ENCODE data around the gene SPATC1L. TPM values are rescaled to one million over a fixed set of nuclear protein-coding genes. Genes with fewer than 3 reads are reported as not detected.
A peak's percentile ranks its signal among the peaks of the same experiment; 100 is the strongest.

Gene SPATC1L
- total RNA-seq, 1 donor from 2014 or later = 5.9 TPM

DNA sequence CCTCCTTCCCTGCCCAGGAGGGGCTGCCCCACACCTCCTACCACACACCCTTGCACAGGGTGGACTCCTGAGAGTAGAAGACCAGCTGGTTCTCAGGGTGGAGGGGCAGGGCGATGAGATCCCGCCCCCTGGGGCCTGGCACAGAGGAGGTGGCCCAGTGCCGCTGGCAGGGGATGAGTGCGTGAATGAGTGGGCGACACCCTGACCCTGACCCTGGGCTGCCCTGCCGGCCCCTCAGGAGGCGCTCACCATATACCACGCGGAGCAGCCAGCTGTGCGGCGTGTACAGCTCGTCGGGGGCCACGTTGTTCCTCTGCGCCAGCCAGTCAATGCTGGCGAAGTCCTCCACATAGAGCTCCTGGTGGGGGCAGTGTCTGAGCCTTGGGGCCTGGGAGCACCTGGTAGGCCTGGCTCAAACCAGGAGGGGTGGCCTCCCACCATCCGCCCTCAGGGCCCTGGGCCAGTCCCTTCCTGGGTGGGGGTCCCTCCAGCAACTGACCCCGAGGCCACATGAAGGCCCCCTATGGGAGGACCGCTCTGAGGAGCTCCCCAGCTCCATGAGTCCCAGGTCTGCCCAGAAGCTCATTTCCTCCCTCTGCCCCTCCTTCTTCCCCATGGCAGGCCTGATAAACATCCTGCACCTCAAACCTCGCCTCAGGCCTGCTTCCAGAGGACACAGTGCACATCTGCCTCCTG is 31.3 kb upstream of the SPATC1L start:
- peak; percentile 83 for DNase-seq (ENCODE audit: low spot score)

GRCh38 chr21:46214478-46215340 is 30.4 kb upstream of the SPATC1L start:
- DNase-seq (ENCODE audit: low spot score) = peak; percentile 81

- peak; percentile 83 for DNase-seq (ENCODE audit: low spot score)
These were observed 29.5 kb upstream of the SPATC1L start for GRCh38 chr21:46213620-46214286.

- DNase-seq (ENCODE audit: low spot score) = peak; percentile 73
These were observed 28.6 kb upstream of the SPATC1L start for GRCh38 chr21:46212721-46213484.

GRCh38 chr21:46211786-46212720 is 27.8 kb upstream of the SPATC1L start:
- peak; percentile 68 for DNase-seq (ENCODE audit: low spot score)

DNA sequence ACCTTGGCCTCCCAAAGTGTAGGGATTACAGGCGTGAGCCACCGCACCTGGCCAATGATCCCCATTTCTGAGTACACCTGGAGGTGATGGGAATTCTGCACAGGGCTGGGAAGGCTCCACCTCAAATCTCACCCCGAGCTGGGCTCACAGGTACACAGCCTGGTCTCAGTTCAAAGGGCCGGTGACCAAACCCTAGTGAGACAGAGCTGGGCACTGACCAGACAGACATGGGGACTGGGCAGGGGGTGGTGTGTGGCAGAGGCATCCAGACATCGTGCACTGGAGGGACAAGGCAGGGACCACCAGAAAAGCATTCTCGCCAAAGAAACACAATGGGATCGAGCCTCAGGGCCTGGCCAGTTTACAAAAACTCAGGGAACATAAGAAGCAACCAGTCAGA is 27.1 kb upstream of the SPATC1L start:
- peak; percentile 64 for DNase-seq (ENCODE audit: low spot score)

- DNase-seq (ENCODE audit: low spot score) = peak; percentile 65
These were observed 26.3 kb upstream of the SPATC1L start for GRCh38 chr21:46210378-46211136.

DNA sequence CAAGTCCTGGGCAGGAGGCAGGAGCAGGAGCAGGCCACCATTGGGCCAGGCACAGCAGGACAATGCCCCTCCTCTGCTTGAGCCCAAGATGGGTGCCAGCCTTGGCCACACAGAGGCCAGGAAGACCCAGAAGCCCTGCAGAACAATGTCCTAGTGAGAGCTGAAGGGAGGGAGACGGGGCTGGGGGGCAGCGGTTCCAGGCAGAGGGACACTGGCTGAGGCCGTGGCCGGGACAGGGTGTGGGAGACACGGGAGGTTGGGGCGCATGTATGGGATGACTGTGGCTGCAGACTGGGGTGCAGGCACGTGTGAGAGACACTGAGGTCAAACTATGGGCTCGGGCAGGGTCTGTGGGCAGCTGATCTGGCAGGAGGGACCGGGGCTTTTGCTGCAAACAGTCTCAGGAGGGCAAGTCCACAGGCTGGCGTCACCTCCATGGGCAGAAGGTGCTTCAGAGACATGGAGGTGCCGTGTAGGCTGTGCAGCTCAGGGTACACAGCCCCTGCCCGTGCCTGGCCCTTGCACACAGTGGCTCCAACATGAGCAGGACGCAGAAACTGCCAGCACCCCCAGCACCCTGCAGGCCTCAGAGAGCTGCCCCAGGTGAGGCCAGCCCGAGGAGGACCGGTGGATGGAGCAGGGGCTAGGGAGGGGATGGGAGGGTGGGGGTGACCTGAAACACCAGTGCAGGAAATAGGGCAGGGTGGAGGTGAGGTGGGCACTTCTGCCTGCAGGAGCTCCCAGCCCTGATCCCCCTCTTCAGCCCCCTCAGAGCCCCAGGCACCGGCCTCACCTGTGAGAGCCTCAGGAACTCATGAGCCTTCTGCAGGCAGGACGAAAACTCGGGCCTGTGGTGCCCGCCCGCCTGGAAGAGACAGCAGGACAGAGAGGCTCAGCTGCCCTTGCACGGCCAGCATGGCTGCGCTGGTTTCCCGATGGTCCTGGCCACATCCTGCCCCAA is 24.8 kb upstream of the SPATC1L start:
- DNase-seq (ENCODE audit: low spot score) = peak; percentile 76

DNA sequence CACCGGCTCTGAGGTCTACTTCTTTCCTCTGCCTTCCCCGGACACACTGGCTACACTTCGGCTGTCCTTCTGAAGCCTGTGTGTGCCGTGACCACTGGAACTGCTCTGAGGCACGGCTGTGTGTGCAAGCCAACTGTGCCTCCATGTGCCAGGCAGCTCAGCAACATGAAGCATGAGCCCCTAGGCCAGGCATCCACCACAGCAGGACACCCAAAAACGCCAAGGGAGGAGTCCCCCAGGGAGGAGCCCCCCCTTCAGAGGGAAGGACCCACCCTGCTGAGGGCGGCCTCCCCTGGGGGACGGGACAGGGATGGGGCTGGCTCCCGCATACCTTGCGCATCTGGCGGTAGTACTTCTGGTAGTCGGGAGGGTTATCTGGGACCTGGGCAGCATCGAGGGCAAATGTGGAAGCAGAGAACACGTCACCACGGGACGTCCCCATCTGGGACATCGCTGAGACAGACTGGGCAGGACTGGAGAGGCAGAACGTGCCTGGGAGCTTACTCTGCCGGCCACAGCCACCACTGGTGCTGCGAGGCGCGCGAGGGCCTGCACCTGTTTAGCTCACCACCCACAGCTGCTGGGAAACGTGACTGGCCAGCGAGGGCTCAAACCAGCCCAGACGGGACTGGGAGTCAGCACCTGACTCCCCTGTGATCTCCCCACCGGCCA is 23.8 kb upstream of the SPATC1L start:
- no peak for DNase-seq (ENCODE audit: low spot score)

DNA sequence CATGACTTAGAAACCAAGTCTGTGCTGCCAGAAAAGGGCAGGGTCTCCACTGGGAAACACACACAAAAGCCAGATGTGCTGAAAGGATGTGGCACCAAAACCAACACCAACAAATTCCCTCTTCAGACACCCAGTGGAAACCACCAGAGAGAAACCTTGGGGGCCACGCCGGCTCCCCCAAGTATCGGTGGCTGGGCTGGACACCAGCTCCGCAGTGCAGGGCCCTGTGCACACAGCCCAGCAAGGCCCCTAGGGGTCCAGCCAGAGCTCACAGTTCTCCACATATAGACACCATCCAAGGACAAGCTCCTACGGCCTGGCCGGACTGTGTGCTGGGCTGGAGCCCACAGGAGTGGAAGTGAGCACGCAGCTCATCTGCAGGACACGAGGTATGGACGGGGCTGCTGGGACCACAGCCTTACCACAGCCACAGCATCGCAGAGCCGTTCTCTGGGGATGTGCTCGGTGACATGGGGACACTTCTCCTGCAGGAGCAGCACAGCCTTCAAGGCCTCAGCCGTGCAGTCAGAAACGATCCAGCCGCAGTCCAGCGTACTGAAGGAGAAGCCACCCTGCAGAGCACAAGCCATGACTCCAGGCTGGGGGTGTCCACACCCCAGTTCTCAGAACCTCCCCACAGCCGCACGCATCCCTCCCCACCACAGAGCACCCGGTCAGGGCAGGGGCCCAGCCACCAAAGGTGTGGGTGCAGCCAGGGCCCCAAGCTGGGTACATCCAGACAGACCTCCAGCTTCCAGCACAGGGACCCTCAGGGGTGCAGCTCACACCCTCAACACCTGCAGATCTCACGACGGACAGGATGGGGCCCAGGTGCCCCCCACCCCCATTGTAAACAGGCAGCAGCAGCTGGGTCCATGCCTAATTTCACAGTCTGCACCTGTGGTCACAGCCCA is 23.0 kb upstream of the SPATC1L start:
- DNase-seq (ENCODE audit: low spot score) = no peak

DNA sequence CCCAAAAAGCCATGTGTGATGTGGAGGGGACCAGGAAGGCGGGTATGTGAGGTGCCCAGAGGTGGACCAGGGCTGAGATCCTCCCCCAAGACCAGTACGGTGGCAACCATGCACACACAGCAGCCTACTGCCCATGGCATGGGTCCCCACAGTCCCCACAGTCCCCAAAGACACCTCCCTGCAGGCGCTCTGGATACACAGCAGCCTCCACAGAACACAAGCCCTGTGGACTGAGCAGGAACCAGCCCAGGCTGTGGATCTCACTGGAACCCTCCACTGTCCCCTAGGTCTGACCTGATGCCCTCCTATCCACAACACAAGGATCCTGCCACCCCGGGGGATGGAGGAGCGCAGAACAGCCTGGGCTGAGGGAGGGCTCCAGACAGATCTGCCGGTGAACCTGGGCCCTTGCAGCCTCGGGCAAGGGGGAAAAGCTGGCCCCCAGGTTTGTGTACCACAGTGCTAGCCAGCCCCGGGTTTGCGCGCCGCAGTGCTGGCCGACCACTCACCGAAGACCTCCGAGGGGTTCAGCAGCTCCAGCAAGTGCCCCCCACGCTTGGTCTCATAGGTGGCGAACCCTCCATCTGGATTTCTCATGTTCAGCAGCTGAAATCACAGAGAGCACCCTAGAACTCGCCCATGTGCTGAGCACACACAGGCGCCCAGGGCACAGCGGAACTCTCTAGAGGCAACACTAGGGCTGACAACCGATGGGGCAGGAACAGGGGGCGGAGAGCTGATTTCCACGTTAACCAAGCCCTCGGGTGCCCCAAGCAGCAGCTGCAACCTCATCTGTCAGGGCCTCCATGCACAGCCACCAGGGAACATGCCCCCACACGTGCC is 22.1 kb upstream of the SPATC1L start:
- DNase-seq (ENCODE audit: low spot score) = no peak

DNA sequence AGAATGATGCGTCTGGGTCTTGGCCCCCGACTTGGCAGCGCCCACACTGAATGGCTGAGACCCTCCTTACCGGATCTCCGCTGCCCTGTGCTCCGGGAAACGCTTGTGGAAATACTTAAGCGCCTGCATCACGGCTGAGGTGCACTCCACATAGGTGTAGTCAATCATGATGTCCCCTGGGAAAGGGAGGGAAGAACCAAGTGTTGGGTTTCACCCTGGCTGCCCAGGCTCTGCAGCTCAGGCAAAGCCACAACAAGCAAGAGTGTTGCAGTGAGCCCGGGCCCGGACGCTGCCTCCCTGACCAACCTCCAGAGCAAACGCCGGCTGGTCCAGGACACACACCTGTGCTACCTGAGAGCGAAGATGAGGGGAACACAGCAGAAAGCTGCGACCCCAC is 21.5 kb upstream of the SPATC1L start:
- no peak for DNase-seq (ENCODE audit: low spot score)

GRCh38 chr21:46205166-46205565 is 20.9 kb upstream of the SPATC1L start:
- DNase-seq (ENCODE audit: low spot score) = no peak

- no peak for DNase-seq (ENCODE audit: low spot score)
These were observed 18.9 kb upstream of the SPATC1L start for GRCh38 chr21:46203203-46203600.

- DNase-seq (ENCODE audit: low spot score) = no peak
These were observed 18.4 kb upstream of the SPATC1L start for GRCh38 chr21:46202592-46203202.
